Type B pancreatic cell (in vitro differentiated cells): ENCODE results near the gene GET4. TPM values are rescaled to one million over a fixed set of nuclear protein-coding genes. Genes with fewer than 3 reads are reported as not detected.
A peak's percentile ranks its signal among the peaks of the same experiment; 100 is the strongest.

Experiments used
- DNase-seq: peaks from one replicate; pipeline ENCODE4 v3.0.0; 2021; ENCODE audit warnings: mixed read lengths; ENCODE audit not compliant: unreplicated experiment; ENCODE audit errors: extremely low spot score
- H3K27ac Mint-ChIP-seq: 2 replicates; pipeline ENCODE4 v1.8.0; 2021; ENCODE audit warnings: mild to moderate bottlenecking, mixed read lengths
- H3K27me3 Mint-ChIP-seq: 2 replicates; pipeline ENCODE4 v1.8.0; 2021; ENCODE audit warnings: mixed read lengths
- H3K36me3 Mint-ChIP-seq: 2 replicates; pipeline ENCODE4 v1.8.0; 2021; ENCODE audit warnings: mixed read lengths
- H3K4me1 Mint-ChIP-seq: one replicate; pipeline ENCODE4 v1.8.0; 2021; ENCODE audit warnings: mixed read lengths; ENCODE audit not compliant: unreplicated experiment
- H3K4me3 Mint-ChIP-seq: 2 replicates; pipeline ENCODE4 v1.8.0; 2021; ENCODE audit warnings: mild to moderate bottlenecking, mixed read lengths
- H3K9me3 Mint-ChIP-seq: 2 replicates; pipeline ENCODE4 v1.8.0; 2021; ENCODE audit warnings: mixed read lengths
- CTCF ChIP-seq: fragments of 200-600 bp; sonication (generic); conservative IDR thresholded peaks from 2 replicates; pipeline ENCODE4 v1.5.0; 2021; ENCODE audit warnings: antibody characterized with exemption, mild to moderate bottlenecking
- total RNA-seq: library from RNA; stranded (reverse); gene quantifications from 2 replicates; pipeline ENCODE4 v1.2.1, GENCODE V29; 2021; ENCODE audit warnings: low replicate concordance

Gene GET4
- total RNA-seq, 1 donor from 2014 or later = 46.3 TPM

- Mint-ChIP-seq H3K4me3 (no peak overlapping the region), H3K36me3 (peaks cover 52% of the 10 kb centered on the region), H3K27me3 (no peaks in the 10 kb centered on the region), H3K27ac (no peak overlapping the region), H3K4me1 (no peaks in the 10 kb centered on the region), H3K9me3 (no peaks in the 10 kb centered on the region)
- no peak for TF ChIP-seq CTCF
- no peak for DNase-seq
Observed at GRCh38 chr7:865921-866320, 10.4 kb upstream of the GET4 start.

DNA sequence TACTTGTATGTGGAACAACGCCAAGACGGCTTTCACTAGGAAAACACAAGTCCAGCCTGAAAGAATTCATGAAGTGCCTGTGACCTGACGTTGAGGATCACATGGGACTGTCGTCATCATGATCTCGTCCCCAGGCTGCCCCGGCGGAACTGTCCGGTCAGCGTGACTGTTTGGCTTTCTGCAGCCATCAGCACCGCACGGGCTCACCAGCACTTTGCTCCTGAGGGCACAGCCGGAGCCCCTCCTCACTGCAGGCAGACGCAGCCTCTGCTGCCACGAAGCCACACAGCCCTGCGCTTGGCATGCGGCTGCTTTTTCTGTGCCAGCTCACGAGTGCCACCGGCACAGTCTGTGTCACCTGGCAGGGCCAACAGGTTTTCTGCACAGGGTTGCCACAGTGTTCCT, 9.4 kb upstream of the GET4 start:
- no peak for TF ChIP-seq CTCF
- Mint-ChIP-seq H3K27me3 (no peaks in the 10 kb centered on the region), H3K9me3 (no peaks in the 10 kb centered on the region), H3K4me3 (no peak overlapping the region), H3K36me3 (peaks cover 49% of the 10 kb centered on the region), H3K4me1 (no peaks in the 10 kb centered on the region), H3K27ac (peak overlapping the region; percentile 18)
- no peak for DNase-seq

GRCh38 chr7:867406-868188, 8.8 kb upstream of the GET4 start:
- Mint-ChIP-seq H3K4me3 (no peak overlapping the region), H3K4me1 (no peaks in the 10 kb centered on the region), H3K27me3 (no peaks in the 10 kb centered on the region), H3K36me3 (peaks cover 46% of the 10 kb centered on the region), H3K27ac (peak overlapping the region; percentile 18), H3K9me3 (no peaks in the 10 kb centered on the region)
- TF ChIP-seq CTCF = no peak
- no peak for DNase-seq

DNA sequence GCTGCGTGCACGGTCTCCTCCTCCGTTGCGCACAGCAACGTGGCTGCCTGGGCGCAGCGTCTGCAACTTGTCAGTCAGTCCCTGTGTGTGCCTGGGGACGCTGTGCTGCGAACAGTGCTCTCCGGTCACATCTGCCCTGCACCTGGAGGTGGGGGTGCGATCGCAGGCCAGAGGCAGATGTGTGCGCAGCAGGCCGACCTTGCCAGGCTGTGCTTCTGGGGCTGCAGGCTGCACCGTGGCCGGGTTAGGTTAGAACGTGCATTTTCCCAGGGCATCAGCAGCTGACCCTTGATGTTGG, 8.2 kb upstream of the GET4 start:
- H3K4me1 Mint-ChIP-seq = peaks cover 2% of the 10 kb centered on the region
- no peak overlapping the region for H3K27ac Mint-ChIP-seq
- H3K4me3 Mint-ChIP-seq = no peak overlapping the region
- no peak for DNase-seq
- H3K27me3 Mint-ChIP-seq = no peaks in the 10 kb centered on the region
- peaks cover 46% of the 10 kb centered on the region for H3K36me3 Mint-ChIP-seq
- H3K9me3 Mint-ChIP-seq = no peaks in the 10 kb centered on the region
- TF ChIP-seq CTCF = no peak

GRCh38 chr7:869348-869747, 7.0 kb upstream of the GET4 start:
- no peaks in the 10 kb centered on the region for H3K9me3 Mint-ChIP-seq
- H3K4me3 Mint-ChIP-seq = no peak overlapping the region
- TF ChIP-seq CTCF = no peak
- peaks cover 48% of the 10 kb centered on the region for H3K36me3 Mint-ChIP-seq
- peaks cover 11% of the 10 kb centered on the region for H3K4me1 Mint-ChIP-seq
- H3K27ac Mint-ChIP-seq = no peak overlapping the region
- H3K27me3 Mint-ChIP-seq = no peaks in the 10 kb centered on the region
- no peak for DNase-seq
